D721Med (cell line): ENCODE data around the gene NCKIPSD.

Experiments
- DNase-seq: peaks from one replicate; pipeline ENCODE4 v3.0.0; 2011; ENCODE audit warnings: low spot score; ENCODE audit not compliant: insufficient read length
- FAIRE-seq: peaks from 2 replicates; lab custom pipeline; 2011; peaks lifted over from hg19 to GRCh38; lab: Jason Lieb, UNC
- TF ChIP-seq, protein P1 (sequence below): IDR thresholded peaks from 2 replicates; pipeline ENCODE4 v1.5.1; 2012; ENCODE audit warnings: mild to moderate bottlenecking, control low read depth; ENCODE audit not compliant: insufficient read depth; ENCODE audit errors: missing control alignments

NCKIPSD gene

DNA sequence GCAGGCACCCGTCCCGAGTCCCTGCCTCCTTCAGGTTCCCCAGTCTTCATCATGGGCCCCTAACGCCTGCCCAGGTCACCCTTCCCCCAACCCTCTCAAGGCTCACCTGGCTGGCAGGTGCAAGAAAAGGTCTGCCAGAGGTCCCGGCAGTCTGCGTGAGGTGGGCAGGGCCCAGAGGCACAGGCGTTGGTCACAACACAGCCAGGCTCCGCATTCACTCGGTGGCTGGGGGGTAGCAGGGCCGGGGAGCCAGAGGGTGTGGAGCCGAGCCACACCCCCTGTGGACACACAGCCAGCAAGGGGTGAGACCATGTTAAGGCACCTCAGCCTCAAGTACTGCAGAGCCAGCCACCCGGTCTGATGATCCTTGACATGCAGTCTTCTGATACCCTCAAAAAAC, 33.9 kb downstream of the NCKIPSD start:
- DNase-seq (no peak), FAIRE-seq (no peak)
- TF ChIP-seq, protein P1, sequence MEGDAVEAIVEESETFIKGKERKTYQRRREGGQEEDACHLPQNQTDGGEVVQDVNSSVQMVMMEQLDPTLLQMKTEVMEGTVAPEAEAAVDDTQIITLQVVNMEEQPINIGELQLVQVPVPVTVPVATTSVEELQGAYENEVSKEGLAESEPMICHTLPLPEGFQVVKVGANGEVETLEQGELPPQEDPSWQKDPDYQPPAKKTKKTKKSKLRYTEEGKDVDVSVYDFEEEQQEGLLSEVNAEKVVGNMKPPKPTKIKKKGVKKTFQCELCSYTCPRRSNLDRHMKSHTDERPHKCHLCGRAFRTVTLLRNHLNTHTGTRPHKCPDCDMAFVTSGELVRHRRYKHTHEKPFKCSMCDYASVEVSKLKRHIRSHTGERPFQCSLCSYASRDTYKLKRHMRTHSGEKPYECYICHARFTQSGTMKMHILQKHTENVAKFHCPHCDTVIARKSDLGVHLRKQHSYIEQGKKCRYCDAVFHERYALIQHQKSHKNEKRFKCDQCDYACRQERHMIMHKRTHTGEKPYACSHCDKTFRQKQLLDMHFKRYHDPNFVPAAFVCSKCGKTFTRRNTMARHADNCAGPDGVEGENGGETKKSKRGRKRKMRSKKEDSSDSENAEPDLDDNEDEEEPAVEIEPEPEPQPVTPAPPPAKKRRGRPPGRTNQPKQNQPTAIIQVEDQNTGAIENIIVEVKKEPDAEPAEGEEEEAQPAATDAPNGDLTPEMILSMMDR, result no peak

GRCh38 chr3:48650723-48651122, 35.0 kb downstream of the NCKIPSD start:
- FAIRE-seq (no peak), DNase-seq (no peak)
- TF ChIP-seq, protein P1, result no peak

DNA sequence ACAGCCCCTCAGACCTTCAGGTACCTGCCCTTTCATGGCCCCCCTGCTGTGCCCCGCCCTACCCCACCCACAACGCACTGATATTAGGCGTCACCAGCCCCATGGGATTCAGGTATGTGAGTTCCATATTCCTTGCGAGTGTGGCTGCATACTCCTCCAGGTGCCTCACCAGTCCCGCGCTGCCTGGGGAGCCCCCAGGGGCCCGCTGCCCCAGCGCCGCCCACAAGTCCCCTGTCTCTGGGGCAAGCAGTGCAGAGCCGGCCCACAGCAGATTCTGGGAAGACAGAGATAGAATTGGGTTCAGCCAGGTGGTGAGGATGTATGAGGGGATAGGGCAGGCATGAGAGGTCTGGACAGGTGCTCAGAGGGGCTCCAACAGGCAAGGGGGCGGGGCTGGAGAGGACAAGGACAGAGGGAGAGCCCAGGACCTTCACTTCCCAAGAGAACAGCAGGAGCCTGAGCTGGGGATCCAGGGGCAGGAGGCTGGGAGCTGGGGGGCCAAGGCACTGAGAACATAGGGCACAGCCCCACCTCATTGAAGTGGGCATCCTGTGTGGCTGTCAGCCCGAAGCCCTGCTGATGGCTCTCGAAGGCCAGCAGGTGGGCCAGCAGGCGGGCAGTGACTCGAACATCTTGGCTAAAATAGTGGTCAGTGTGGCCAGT, 37.4 kb downstream of the NCKIPSD start:
- no peak for DNase-seq
- no peak for FAIRE-seq
- TF ChIP-seq, protein P1, result no peak

GRCh38 chr3:48647714-48648113, 38.0 kb downstream of the NCKIPSD start:
- DNase-seq (no peak), FAIRE-seq (no peak)
- TF ChIP-seq, protein P1, result no peak

DNA sequence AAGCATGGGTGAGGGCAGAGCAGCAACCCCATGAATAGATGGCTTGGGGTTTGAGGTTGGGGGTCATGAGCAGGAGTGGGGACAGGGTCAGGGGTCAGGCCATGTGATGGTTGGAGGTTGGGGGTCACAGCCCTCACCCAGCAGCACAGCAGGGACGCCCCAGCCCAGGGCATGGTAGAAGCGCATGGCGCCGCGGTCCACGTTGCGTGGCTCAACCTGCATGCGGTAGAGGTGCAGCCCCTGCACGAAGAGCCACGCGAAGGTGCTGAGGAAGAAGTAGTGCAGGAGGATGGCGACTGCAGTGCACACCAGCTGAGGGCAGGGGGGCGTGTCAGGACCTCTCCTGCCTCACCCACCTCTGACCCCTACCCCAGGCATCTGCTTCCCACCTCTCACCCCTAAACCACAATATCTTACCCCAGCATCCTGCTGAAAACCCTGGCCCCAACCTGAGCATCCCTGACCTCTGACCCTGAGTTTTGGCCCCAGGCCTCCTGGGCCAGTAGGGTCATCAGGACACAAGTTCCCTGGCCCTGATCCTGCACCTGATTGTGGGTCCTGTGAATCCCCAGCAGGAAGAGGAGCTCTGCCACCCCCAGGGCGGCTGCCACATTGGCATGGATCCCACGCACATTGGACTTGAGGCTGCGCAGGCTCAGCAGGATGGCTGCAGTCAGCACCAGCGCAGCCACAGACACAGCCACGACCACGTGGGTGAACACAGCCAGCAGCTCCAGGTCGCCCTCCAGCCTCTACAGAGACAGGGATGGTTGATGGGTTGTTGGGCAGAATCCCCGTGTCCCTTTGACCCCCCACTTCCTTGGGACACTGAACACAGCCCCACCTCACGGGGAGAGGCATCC, 40.6 kb downstream of the NCKIPSD start:
- TF ChIP-seq, protein P1, result no peak
- no peak for FAIRE-seq
- no peak for DNase-seq

GRCh38 chr3:48642605-48643004, 43.1 kb downstream of the NCKIPSD start:
- FAIRE-seq, result no peak
- TF ChIP-seq, protein P1, result no peak
- no peak for DNase-seq

GRCh38 chr3:48641396-48641795, 44.3 kb downstream of the NCKIPSD start:
- no peak for DNase-seq
- FAIRE-seq, result no peak
- TF ChIP-seq, protein P1, result no peak
